HG02943 (cell line): ENCODE results near the gene REG1A.

Source experiments
- ATAC-seq: cut with Tn5 transposase; IDR thresholded peaks from one replicate; pipeline ENCODE4 v1.9.1; 2021; ENCODE audit warnings: mild to moderate bottlenecking, low read depth, moderate library complexity; ENCODE audit not compliant: unreplicated experiment

REG1A gene, protein sequence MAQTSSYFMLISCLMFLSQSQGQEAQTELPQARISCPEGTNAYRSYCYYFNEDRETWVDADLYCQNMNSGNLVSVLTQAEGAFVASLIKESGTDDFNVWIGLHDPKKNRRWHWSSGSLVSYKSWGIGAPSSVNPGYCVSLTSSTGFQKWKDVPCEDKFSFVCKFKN

DNA sequence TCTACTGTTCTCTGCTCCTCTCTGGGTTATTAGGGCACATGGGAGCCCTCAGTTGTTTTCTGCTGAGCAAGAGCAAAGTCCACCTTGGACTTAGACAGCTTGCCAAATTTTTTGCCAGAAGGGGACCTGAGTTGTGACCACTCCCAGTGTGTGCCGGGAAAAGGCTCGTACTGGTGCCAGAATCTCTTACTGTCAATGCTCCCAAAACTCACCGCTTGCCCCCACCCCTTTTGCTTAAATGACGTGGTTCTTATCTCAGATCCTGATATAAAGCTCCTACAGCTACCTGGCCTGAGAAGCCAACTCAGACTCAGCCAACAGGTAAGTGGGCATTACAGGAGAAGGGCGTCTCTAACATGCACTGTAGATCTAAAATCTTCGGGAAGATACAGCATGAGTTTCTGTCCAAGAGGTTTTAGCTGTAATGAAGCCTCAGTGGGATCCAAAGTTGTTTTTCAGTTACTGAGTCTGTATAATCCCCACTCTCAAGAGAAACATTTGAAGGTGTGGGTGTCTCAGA is at the start of gene REG1A:
Gene REG1A (plus strand): TSS at position 295 of the 520 bp plus-strand sequence. CDS start 374 bp downstream, outside the sequence.
- ATAC-seq, result no peak

DNA sequence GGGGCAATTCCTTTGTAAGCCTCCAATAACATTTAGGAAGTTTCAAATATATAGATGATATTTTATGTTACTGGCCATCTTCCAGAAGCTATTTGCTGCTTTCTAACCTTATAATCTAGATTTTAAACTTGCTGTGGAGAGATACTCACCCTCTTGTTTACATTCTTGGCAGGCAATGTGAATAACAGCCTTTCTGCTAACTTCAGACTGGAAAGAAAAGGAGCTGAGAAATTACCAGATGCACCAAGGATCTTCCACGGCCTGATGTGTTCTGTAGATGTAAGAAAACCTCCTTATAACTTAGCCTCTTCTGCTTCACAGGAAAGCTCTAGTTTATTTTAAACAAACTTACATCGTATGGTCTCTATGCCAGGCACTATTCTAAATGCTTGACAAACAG is 49.2 kb upstream of the REG1A start:
- no peak for ATAC-seq

DNA sequence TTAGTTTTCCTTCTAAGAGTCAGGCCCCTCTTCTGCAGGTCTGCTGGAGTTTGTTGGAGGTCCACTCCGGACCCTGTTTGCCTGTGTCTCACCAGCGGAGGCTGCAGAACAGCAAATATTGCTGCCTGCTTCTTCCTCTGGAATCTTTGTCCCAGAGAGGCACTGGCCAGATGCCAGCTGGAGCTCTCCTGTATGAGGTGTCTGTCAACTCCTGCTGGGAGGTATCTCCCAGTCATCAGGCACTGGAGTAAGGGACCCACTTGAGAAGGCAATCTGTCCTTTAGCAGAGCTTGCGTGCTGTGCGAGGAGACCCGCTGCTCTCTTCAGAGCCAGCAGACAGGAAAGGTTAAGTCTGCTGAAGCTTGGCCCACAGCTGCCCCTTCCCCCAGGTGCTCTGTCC is 37.3 kb upstream of the REG1A start:
- ATAC-seq, result no peak

DNA sequence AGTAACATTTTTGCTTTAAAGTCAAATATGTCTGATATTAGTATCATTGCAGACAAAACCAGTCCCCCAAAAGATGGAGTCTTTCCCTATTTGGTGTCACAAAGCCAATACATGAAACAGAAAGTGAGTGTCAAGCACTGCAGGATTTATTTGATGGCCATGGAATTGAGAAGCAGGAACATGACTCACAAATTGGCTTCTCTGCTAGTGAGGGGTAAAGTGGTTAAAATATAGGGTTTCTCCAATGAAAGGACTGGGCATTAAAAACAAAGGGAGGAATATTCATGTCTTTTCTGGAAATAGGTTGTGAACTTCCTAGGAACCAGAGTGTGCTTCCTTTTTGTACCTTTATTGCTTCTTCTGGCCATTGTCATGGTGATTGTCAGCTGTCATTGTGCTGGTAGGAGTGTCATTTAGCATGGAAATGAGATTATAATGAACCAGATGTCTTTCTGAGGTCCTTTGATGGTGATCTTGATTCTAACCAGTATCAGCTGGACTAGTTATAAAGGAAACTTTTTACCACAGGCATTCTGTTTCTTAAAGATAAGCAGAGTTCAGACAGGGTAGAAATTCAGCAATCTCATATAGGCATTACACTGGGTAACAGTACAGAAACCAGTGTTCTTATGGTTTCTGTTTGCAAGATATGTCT is 36.6 kb upstream of the REG1A start:
- no peak for ATAC-seq

DNA sequence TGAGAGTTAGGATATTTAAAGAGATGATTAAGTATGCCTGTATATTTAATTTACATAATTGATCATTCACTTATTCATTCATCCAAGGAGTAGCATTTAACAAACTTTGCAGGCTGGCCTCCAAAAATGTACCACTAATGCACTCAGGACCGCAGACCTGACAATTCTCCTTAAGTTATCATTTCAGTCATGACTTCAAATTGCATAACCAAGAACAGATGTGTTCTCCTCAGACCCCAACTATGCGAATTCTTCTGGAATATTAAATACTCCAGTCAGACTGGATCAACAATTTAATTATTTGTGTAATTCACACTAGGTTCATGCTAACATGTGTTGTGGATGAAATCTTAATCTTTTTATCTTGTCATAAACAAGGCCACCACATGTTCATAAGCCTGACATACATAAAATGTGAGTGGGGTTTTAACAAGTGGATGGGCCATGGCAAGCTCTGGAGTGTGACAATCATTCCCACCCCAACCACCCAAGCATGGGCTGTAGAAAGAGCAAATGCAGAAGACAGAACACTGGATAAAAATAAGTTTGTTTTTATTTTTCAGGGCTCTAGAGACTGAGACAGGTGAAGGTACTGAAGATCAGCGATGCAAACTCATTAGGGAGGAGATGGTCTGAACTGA is 35.7 kb upstream of the REG1A start:
- ATAC-seq, result no peak

DNA sequence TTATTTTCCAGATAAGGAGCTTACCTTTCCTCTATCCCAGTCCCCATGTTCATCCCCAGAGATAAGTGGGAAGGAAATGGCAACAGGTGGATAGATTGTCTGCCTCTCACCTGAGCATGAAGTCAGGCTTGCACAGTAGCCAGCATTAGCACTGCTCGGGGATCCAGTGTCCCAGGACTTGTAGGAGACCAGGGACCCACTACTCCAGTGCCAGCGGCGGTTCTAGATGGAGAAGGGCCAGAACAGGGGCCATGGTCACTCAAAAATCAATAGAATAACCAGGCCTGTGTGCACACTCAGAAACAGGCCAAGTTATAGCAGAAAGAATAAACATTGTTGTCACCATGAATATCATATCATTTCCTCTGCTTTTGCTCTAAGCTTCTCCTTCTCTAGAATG is 34.9 kb upstream of the REG1A start:
- ATAC-seq, result no peak

DNA sequence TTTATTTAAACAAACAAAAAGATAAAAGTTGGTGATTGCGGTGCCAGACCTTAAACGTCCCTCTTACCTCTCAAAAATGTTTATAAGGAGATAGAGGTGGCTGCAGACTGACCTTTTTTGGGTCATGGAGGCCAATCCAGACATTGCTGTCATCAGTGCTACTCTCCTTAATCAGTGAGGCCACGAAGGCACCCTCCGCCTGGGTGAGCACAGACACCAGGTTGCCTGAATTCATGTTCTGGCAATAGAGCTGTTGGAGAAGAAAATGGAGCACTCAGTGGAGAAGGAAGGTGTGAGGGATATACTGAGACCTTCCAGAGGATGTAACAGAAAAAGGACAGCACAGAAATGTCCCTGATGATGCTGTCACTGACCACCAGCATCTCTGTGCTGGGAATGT is 34.0 kb upstream of the REG1A start:
- ATAC-seq, result no peak

DNA sequence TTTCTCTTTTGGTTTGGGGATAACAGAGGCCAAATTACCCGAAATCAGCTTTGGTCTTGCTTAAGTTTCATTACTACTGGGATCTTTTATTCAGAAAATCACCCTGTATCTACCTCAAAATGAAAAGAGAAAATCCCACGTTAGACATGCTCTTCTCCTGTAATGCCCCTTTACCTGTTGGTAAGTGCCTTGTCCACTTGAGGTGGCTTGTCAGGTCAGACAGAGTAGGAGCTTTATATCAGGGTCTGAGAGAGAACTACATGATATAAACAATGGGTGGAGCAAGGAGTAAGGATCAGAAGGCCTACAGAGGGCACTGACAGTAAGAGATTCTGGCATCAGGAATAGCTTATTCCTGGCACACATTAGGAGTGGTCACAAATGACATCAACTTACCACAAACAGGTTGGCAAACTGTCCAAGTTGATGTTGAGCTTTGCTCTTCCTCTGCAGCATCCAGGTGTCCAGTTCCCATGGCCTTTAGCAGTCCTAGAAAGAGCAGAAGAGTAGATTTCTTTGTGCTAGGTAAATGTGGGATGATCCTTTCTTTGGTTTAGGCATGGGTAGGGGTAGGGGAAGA is 32.4 kb upstream of the REG1A start, which contains the start of gene REG1B:
Gene REG1B (minus strand): TSS at position 209 of the 580 bp plus-strand sequence. CDS start 381 bp downstream, outside the sequence.
- no peak for ATAC-seq

DNA sequence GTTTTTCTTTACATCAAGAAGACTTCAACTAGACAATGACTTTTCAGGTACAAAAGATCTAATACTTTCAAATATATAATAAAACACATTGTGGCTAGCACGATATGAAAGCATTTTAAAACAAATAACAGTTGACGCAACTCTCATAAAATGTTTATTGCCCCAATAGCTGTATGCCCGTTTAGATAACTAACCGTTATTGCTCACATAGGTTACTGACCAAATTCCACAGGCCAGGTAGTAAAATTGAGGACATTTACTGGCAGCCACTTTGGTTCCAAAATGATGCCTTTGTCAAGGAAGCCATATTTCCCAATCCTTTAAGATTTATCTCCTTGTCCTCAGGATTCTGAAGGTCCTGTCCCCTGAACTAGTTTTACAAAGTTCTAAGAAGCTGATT is 29.6 kb upstream of the REG1A start:
- no peak for ATAC-seq

DNA sequence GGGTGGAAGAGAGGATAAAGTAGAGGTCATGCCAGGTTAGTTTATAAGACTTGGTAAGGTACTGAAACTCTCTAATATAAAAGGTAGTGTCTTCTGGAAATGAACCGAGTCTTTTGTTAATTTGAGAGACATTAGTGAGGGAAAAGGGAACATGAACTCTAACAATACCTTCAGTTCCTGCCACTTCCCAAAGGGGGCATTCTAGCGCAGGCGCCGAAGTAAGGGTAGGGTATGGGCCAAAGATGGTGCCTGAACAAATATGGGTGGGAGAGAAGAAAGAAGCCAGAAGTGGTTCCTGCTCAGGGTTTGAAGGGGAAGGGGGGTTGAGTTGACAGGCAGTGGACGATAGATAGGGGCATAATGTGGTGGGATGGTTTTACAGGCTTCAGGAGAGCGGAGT is 22.4 kb upstream of the REG1A start:
- ATAC-seq, result no peak

DNA sequence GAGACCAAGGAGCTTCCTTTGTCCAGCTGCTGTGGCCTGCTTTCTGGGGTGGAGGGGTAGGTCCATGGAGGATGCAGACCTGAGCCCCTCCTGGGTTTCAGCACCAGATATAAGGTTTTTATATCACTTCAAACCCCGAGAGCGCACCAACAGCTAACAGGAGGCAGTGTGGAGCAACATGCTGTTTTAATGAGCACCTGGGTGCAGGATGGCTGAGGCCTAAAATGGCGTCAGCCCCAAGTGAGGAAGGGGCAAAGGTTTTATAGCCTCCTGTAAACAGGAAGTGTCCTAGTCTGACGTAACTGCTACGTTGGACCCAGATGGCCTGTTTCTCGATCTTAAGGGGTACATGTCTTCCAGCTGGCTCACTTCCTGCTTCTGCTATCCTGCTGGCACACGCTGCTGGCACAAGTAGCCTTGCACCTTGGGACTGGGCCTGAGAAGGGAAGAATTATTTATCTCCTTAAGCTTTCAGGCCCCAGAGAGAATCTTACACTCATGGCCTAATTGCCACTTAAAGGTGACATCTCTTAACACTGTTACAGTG is 21.1 kb upstream of the REG1A start:
- ATAC-seq, result no peak

DNA sequence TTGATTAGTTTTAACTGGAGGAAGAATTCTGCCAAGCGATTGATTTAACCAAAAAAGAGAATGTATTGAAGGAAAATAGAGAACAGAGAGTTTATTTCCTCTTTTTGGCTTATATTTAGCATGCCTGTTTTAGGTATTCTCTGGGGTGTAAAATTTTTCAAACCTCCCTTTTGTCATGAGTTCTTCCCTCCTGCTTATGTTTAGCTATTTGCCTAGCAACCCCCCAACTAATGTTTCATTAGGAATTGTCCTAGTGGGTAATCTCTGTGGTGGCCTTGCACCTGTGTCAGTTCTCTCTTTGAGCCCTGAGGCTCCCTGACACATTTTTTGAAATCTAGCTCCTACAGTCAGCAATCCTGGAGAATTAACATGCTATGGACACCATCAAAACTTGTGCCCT is 20.0 kb upstream of the REG1A start:
- ATAC-seq, result no peak

DNA sequence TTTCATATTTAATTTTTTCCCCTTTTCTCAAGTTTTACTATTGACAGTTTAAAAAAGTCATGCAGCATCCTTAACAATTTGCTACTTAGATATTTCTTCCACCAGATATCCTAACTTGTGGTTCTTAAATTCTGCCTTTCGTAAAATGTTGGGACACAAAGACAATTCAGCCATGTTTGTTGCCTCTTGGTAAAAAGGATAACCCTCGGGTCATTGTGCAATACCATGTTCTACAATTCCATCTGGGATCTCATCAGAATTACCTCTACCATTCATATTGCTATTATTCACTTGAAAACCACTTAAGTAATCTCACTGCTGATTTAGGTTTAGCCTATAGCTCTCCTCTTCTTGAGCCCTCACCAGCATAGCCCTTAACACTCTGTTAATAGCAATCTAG is 19.3 kb upstream of the REG1A start:
- ATAC-seq, result no peak

DNA sequence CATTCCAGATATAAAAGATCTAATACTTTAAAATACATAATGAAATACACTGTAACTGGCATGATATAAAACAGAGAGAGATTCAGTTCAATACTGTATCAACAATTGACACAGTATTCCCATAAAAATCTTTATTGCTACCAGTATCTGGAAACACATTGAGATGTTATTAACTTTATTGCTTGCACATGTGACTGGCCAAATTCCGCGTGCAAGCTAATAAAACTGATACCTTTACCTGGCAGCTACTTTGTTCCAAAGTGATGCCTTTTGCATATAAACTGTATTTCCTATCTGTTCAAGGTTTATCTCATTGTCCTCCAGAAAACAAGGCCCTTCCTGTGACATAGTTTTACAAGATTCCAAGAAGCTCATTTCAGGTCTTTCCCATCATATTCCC is 17.1 kb upstream of the REG1A start:
- no peak for ATAC-seq

DNA sequence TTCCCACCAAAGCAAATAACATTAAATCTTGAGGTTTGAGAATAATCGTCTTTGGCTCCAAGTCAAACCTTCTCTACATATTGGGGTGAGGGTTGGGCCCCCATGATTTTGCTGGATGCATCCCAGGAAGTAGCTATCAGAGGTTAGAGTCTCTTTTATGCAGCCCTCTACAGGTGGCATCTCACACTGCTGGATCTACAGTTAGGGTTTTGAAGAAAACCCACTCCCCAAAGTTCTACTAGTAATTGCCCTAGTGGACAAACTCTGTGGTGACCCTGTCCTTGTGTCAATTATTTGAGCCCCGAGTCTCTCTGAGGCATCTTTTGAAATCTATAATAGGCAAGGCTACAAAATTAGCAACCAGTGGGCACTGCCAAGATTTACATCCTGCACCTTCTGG is 15.0 kb upstream of the REG1A start:
- no peak for ATAC-seq

DNA sequence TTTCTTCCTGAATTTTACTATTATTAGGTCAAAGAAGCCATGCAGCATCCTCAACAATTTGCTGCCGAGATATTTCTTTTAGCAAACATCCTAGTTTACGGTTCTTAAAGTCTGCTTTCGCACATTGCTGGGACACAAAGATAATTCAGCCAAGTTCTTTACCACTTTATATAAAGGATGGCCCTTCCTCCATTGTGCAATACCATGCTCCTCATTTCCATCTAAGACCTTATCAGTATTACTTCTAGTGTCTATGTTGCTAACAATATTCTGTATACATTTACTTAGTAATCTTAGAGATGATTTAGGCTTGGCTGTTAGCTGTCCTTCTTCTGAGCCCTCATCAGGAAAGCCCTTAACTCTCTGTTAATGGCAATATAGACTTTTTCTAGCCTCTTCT is 8.0 kb upstream of the REG1A start:
- no peak for ATAC-seq

DNA sequence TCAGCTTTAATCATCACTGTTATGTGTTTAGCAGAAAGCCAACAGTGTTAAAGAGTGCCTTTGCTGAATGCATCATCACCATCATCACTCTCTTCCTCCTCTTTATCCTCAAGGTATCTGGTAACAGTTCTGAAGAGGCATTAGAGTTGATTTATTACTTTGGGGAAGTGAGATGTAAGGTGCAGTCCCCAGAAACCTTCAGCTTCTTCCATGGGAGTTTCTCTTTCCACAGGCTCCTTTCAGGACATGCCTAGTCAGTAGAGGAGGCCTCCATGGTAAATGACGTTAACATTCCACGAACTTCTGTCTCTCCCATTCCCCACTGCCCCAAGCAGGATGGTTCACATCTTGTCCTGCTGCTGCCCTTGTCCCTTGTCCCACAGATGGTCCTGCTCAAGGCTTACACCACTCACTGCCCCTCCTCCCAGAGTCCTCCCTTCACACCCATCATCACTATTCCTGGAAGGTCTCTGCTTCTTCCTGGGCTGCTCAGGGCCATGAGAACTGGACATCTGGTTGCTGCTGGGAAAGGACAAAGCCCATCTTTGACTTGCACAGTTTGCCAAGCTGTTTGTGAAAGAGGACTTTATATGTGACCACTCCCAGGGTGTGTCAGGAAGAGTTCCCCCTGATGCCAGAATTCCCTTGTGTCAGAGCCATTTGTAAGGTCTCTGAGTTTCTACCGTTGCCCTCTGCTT is 5.3 kb upstream of the REG1A start:
- ATAC-seq, result no peak

DNA sequence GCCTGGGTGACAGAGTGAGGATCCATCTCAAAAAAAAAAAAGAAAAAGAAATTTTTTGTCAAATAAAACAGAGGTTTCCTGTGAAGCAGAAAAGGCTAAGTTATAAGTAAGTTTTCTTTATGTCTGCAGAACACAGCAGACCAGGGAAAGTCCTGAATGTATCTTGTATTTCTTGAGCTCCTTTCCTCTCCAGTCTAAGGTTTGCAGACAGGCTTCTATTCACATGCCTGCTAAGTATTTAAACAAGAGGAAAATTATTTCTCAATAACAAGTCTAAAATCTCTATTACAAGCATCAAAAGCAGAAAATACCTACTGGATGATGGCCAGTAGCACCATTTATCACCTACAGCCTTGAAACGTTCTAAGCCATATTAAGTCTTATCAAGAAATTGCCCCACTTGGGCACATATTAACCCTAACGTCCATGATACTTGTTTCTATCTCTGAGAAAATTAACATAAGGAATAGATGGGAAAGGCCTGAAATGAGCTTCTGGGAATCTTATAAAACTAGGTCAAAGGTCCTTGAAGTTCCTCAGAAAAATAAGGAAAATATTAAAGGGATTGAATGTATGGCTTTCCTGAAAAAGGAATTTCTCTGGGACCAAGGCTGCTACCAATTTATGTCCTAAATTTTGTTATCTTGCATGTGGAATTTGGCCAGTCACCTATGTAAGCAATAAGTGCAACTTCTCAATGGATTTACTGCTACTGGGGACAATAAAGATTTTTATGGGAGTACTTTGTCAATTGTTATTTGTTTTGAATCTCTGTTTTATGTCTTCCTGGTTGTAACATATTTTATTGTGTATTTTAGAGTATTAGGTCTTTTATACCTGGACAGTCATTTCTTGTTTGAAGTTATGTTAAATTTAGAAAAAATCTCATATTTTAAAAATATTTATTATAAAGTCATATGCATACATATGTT is 3.0 kb upstream of the REG1A start:
- no peak for ATAC-seq

DNA sequence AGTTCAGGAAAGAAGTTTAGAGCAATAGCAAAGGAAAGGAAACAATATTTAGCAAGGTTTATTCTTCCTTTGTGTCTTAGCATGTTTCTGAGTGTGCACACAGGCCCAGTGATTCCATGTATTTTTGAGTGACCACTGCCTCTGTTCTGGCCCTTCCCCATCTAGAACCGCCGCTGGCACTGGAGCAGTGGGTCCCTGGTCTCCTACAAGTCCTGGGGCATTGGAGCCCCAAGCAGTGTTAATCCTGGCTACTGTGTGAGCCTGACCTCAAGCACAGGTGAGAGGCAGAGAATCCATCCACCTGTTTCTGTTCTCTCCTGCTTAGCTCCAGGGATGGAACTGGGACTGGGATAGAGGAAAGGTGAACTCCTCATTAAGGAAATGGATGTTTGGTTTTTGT is 2.4 kb downstream of the REG1A start:
- ATAC-seq, result no peak
